AG09319 (cell line): Measurements from ENCODE around the gene EDNRA.

Experiments used
- DNase-seq: peaks from one replicate; pipeline ENCODE4 v3.0.0-alpha.2; 2010; ENCODE audit warnings: low read depth; ENCODE audit errors: extremely low read depth
- CTCF ChIP-seq: IDR thresholded peaks from 2 replicates; pipeline ENCODE4 v1.5.1; 2011; ENCODE audit warnings: low read depth, mild to moderate bottlenecking, inconsistent platforms, low read length, moderate library complexity

EDNRA gene

DNA sequence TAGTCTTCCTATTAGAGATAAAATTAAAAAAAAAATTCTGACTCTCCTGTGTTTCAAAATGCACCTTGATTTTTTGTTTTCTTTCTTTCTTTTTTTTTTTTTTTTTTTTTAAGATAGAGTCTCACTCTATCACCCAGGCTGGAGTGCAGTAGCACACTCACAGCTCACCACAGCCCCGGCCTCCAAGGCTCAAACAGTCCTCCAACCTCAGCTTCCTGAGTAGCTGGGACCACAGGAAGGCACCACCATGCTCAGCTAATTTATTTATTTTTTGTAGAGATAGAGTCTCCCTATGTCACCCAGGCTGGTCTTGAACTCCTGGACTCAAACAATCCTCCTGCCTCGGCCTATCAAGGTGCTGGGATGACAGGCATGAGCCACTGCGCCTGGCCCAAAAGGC is 95.2 kb downstream of the EDNRA start:
- no peak for TF ChIP-seq CTCF
- DNase-seq: no peak

DNA sequence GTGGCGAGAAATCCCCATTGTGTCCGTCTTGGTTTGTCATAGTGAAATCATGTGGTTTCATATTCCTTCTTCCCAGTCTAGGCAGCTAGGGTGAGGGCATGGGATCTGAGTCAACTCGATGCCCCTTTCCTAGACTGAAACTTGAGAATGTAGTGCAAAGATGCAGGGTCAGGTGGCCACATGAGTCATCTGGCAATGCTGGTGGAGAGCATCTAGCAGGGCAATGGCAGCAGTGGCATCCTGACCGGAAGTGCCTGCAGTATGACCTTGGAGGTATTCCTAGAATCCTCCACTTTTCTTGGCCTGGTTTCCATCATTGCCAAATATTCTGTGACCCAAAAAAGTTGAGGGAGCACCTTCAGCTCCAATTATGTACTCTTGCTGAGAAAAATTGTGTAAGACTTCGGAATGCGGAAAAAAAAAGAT is 97.2 kb downstream of the EDNRA start:
- TF ChIP-seq CTCF: no peak
- DNase-seq: peak; percentile 87

- TF ChIP-seq CTCF: no peak
- DNase-seq: no peak
Observed at GRCh38 chr4:147578593-147578992, 97.7 kb downstream of the EDNRA start.

DNA sequence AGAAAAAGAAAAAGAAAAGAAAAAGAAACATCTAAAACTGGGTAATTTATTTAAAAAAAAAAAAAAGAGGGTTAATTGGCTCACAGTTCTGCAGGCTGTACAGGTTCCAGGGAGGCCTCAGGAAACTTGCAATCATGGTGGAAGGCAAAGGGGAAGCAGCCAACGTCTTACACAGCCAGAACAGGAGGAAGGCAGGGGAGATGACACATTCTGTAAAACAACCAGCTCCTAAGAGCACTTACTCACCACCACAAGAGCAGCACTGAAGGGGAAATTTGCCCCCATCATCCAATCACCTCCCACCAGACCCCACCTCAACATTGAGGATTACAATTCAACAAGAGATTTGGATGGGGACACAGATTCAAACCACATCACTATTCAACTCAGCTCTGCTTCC is 99.5 kb downstream of the EDNRA start:
- TF ChIP-seq CTCF: no peak

GRCh38 chr4:147581606-147582350 is 100.9 kb downstream of the EDNRA start:
- TF ChIP-seq CTCF: no peak
- no peak for DNase-seq

More for the DNA sequence above, 99.5 kb downstream of the EDNRA start:
- no peak for DNase-seq

DNA sequence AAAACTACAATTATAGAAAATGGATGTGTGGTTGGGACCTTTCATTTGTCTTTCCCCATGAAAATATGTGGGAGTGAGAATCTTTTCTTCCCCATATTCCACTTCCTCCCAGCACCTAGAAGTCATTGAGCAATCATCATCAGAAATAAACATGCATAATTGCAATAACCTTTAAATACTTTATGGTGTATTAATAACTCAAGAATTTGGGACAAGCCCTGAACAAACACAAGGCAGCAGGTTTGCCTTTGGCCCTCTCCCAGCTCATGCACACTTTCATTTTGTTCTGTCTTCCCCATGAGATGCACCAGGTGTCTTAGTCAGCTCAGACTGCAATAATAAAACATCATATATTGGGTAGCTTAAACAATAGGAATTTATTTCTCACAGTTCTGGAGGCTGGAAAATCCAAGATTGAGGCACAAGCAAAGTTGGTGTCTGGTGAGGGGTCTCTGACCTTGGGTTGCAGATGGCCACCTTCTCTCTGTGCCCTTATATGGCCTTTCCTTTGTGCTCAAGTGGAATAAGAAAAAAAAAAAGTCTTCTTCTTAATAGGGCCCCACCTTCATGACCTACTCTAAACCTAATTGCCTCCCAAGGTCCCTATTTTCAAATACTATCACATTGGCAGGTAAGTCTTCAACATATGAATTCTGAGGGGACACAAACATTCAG is 101.6 kb downstream of the EDNRA start:
- DNase-seq: no peak
- TF ChIP-seq CTCF: no peak

DNA sequence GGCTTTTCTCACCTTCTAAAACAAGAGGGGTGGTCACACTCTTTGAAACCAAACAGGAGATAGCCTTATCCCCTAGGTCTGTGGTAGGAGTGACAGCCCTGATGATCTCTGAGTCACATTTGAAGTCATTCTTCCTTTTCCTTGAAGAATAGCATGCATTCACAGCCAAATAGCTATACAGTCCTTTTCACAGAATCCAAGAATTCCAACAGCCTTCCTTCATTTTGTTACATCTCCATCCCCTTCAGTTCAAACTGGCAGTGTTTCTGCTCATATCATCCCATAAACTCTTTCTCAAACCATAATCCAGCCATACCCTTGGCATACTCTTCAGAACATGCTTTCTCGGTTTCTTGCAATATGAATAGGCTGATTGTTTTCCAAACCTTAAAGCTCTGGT is 103.0 kb downstream of the EDNRA start:
- no peak for TF ChIP-seq CTCF
- no peak for DNase-seq
